Trophoblast cell (in vitro differentiated cells and primary cell): ENCODE data around the gene COL18A1.

Experiments used
- DNase-seq, 2 donors: peaks; one replicate each; pipeline ENCODE4 v3.0.0-alpha.2; 2016
- H2AFZ ChIP-seq: 2 replicates; pipeline ENCODE4 v1.6.1; 2013; ENCODE audit warnings: low read length, moderate library complexity, mild to moderate bottlenecking; ENCODE audit not compliant: insufficient read depth, poor library complexity
- H2AK5ac ChIP-seq: 2 replicates; pipeline ENCODE4 v1.6.1; 2013; ENCODE audit warnings: mild to moderate bottlenecking, low read length
- H2BK120ac ChIP-seq: 2 replicates; pipeline ENCODE4 v1.6.1; 2013; ENCODE audit warnings: low read length, mild to moderate bottlenecking, moderate library complexity; ENCODE audit not compliant: insufficient read depth, poor library complexity
- H2BK12ac ChIP-seq: 2 replicates; pipeline ENCODE4 v1.6.1; 2013; ENCODE audit warnings: mild to moderate bottlenecking, low read length, moderate library complexity
- H2BK5ac ChIP-seq: 2 replicates; pipeline ENCODE4 v1.6.1; 2013; ENCODE audit warnings: low read length, low read depth, moderate library complexity, mild to moderate bottlenecking; ENCODE audit not compliant: poor library complexity
- H3K14ac ChIP-seq: 2 replicates; pipeline ENCODE4 v1.6.1; 2013; ENCODE audit warnings: mild to moderate bottlenecking, low read length
- H3K18ac ChIP-seq: 2 replicates; pipeline ENCODE4 v1.6.1; 2013; ENCODE audit warnings: mild to moderate bottlenecking, low read length
- H3K23ac ChIP-seq: 2 replicates; pipeline ENCODE4 v1.6.1; 2013; ENCODE audit warnings: low read length
- H3K27ac ChIP-seq: 2 replicates; pipeline ENCODE4 v1.5.1; 2013; ENCODE audit warnings: low read depth, mild to moderate bottlenecking, inconsistent platforms, low read length, moderate library complexity
- H3K27me3 ChIP-seq: 2 replicates; pipeline ENCODE4 v1.6.1; 2013; ENCODE audit warnings: inconsistent platforms, mild to moderate bottlenecking, low read length, moderate library complexity; ENCODE audit not compliant: insufficient read depth
- H3K36me3 ChIP-seq, 2 experiments: 1 replicate in 1 of 2; 2 replicates in 1 of 2; pipeline ENCODE4 v1.6.1; 2013; ENCODE audit warnings: low read length in 2 of 2, mild to moderate bottlenecking in 2 of 2, moderate library complexity in 1 of 2; ENCODE audit not compliant: insufficient read depth in 2 of 2, control insufficient read depth in 1 of 2
- H3K4ac ChIP-seq: 2 replicates; pipeline ENCODE4 v1.6.1; 2013; ENCODE audit warnings: low read depth, mild to moderate bottlenecking, low read length, moderate library complexity
- H3K4me1 ChIP-seq, 2 experiments: 1 replicate in 1 of 2; 2 replicates in 1 of 2; pipeline ENCODE4 v1.6.1; 2013; ENCODE audit warnings: low read length in 2 of 2, mild to moderate bottlenecking in 2 of 2, moderate library complexity in 1 of 2; ENCODE audit not compliant: insufficient read depth in 2 of 2, control insufficient read depth in 1 of 2
- H3K4me2 ChIP-seq: 2 replicates; pipeline ENCODE4 v1.6.1; 2013; ENCODE audit warnings: inconsistent platforms, mild to moderate bottlenecking, low read length, moderate library complexity
- H3K4me3 ChIP-seq: 2 replicates; pipeline ENCODE4 v1.5.1; 2013; ENCODE audit warnings: mild to moderate bottlenecking, low read depth, low read length, inconsistent platforms
- H3K79me1 ChIP-seq: one replicate; pipeline ENCODE4 v1.6.1; 2013; ENCODE audit warnings: low read length
- H3K79me2 ChIP-seq: 2 replicates; pipeline ENCODE4 v1.6.1; 2013; ENCODE audit warnings: low read length, mild to moderate bottlenecking; ENCODE audit not compliant: control insufficient read depth, insufficient read depth, poor library complexity
- H3K9ac ChIP-seq: 2 replicates; pipeline ENCODE4 v1.6.1; 2013; ENCODE audit warnings: mild to moderate bottlenecking, low read length
- H3K9me3 ChIP-seq: 2 replicates; pipeline ENCODE4 v1.6.1; 2013; ENCODE audit warnings: low read depth, mild to moderate bottlenecking, control low read depth, inconsistent platforms, low read length; ENCODE audit not compliant: insufficient read depth
- H4K12ac ChIP-seq: 2 replicates; pipeline ENCODE4 v1.6.1; 2013; ENCODE audit warnings: low read depth, mild to moderate bottlenecking, low read length, moderate library complexity
- H4K8ac ChIP-seq: 2 replicates; pipeline ENCODE4 v1.6.1; 2013; ENCODE audit warnings: low read depth, mild to moderate bottlenecking, low read length, moderate library complexity
- H4K91ac ChIP-seq: one replicate; pipeline ENCODE4 v1.6.1; 2013; ENCODE audit warnings: low read depth, mild to moderate bottlenecking, low read length, moderate library complexity
- WGBS: extraction: QIAGEN DNeasy Blood & Tissue Kit; methylation state at CpG from one replicate; pipeline ENCODE4 v1.1.7; 2013; ENCODE audit warnings: missing lambda C conversion rate; ENCODE audit not compliant: insufficient read length, insufficient coverage; ENCODE audit errors: extremely low coverage; 5-methylcytosine and 5-hydroxymethylcytosine counted together

The COL18A1 gene

GRCh38 chr21:45537746-45538291 lies 132.9 kb downstream of the COL18A1 start:
- Histone ChIP-seq H3K9ac (no peak overlapping the region), H2AFZ (no peak overlapping the region), H3K79me1 (peaks cover 13% of the 10 kb centered on the region), H3K14ac (no peak overlapping the region), H4K91ac (no peak overlapping the region), H4K12ac (no peak overlapping the region), H3K9me3 (no peaks in the 10 kb centered on the region), H3K4me1 (peaks cover 13 to 19% of the 10 kb centered on the region in 2 experiments), H2AK5ac (no peak overlapping the region), H2BK12ac (no peak overlapping the region), H3K23ac (no peak overlapping the region), H3K4ac (no peak overlapping the region), H3K79me2 (peaks cover 2% of the 10 kb centered on the region), H2BK120ac (no peak overlapping the region), H4K8ac (no peak overlapping the region), H3K4me2 (no peak overlapping the region), H3K27ac (no peak overlapping the region), H2BK5ac (no peak overlapping the region), H3K27me3 (no peaks in the 10 kb centered on the region), H3K36me3 (peaks cover 5 to 17% of the 10 kb centered on the region in 2 experiments), H3K18ac (no peak overlapping the region), H3K4me3 (no peak overlapping the region)
- WGBS, result no CpG with 5 or more reads among the region's 27 CpGs
- no peak for DNase-seq

GRCh38 chr21:45538381-45539045 lies 133.5 kb downstream of the COL18A1 start:
- peaks cover 15 to 24% of the 10 kb centered on the region in 2 experiments for H3K4me1 ChIP-seq
- H3K9ac ChIP-seq, result no peak overlapping the region
- H3K4me2 ChIP-seq, result no peak overlapping the region
- H4K91ac ChIP-seq, result no peak overlapping the region
- H3K18ac ChIP-seq, result no peak overlapping the region
- peaks cover 2% of the 10 kb centered on the region for H3K79me2 ChIP-seq
- H3K27me3 ChIP-seq, result no peaks in the 10 kb centered on the region
- H2BK120ac ChIP-seq, result no peak overlapping the region
- no peaks in the 10 kb centered on the region for H3K9me3 ChIP-seq
- H2AFZ ChIP-seq, result no peak overlapping the region
- no peak overlapping the region for H2BK12ac ChIP-seq
- H3K4me3 ChIP-seq, result no peak overlapping the region
- WGBS, result no CpG with 5 or more reads among the region's 31 CpGs
- H4K8ac ChIP-seq, result no peak overlapping the region
- H3K79me1 ChIP-seq, result peaks cover 17% of the 10 kb centered on the region
- no peak overlapping the region for H3K14ac ChIP-seq
- H4K12ac ChIP-seq, result no peak overlapping the region
- H3K27ac ChIP-seq, result no peak overlapping the region
- H3K23ac ChIP-seq, result no peak overlapping the region
- no peak for DNase-seq
- peak overlapping the region; percentile 24 for H3K4ac ChIP-seq
- H3K36me3 ChIP-seq, result peaks cover 5 to 12% of the 10 kb centered on the region in 2 experiments
- no peak overlapping the region for H2AK5ac ChIP-seq
- no peak overlapping the region for H2BK5ac ChIP-seq

GRCh38 chr21:45539046-45539795 lies 134.3 kb downstream of the COL18A1 start:
- Histone ChIP-seq H4K8ac (no peak overlapping the region), H3K14ac (no peak overlapping the region), H3K4me2 (no peak overlapping the region), H2BK12ac (no peak overlapping the region), H3K4me3 (no peak overlapping the region), H2AFZ (no peak overlapping the region), H3K36me3 (peaks cover 5 to 12% of the 10 kb centered on the region in 2 experiments), H3K79me2 (peaks cover 2% of the 10 kb centered on the region), H3K27ac (no peak overlapping the region), H2BK5ac (no peak overlapping the region), H2BK120ac (no peak overlapping the region), H3K79me1 (peaks cover 22% of the 10 kb centered on the region), H4K91ac (no peak overlapping the region), H3K9ac (no peak overlapping the region), H4K12ac (no peak overlapping the region), H3K4ac (no peak overlapping the region), H3K27me3 (no peaks in the 10 kb centered on the region), H3K4me1 (peaks cover 17 to 24% of the 10 kb centered on the region in 2 experiments), H3K9me3 (no peaks in the 10 kb centered on the region), H3K23ac (no peak overlapping the region), H3K18ac (no peak overlapping the region), H2AK5ac (no peak overlapping the region)
- no peak for DNase-seq
- no CpG with 5 or more reads among the region's 17 CpGs for WGBS

- H3K79me2 ChIP-seq, result peaks cover 2% of the 10 kb centered on the region
- H3K27me3 ChIP-seq, result no peaks in the 10 kb centered on the region
- H3K4me2 ChIP-seq, result no peak overlapping the region
- DNase-seq, result no peak
- no peak overlapping the region for H4K8ac ChIP-seq
- H3K4me3 ChIP-seq, result no peak overlapping the region
- no peak overlapping the region for H2AFZ ChIP-seq
- H3K14ac ChIP-seq, result no peak overlapping the region
- H3K4ac ChIP-seq, result no peak overlapping the region
- H2BK12ac ChIP-seq, result no peak overlapping the region
- no peak overlapping the region for H2BK5ac ChIP-seq
- no peak overlapping the region for H2AK5ac ChIP-seq
- H4K12ac ChIP-seq, result no peak overlapping the region
- H3K9me3 ChIP-seq, result no peaks in the 10 kb centered on the region
- no CpG with 5 or more reads among the region's 24 CpGs for WGBS
- no peak overlapping the region for H3K18ac ChIP-seq
- H3K23ac ChIP-seq, result no peak overlapping the region
- H4K91ac ChIP-seq, result no peak overlapping the region
- peaks cover 5 to 12% of the 10 kb centered on the region in 2 experiments for H3K36me3 ChIP-seq
- H3K27ac ChIP-seq, result no peak overlapping the region
- H3K9ac ChIP-seq, result no peak overlapping the region
- H2BK120ac ChIP-seq, result no peak overlapping the region
- peaks cover 16% of the 10 kb centered on the region for H3K79me1 ChIP-seq
- peaks cover 10 to 16% of the 10 kb centered on the region in 2 experiments for H3K4me1 ChIP-seq
Observed at GRCh38 chr21:45539796-45540600, 135.0 kb downstream of the COL18A1 start.
